B cell (primary cell): ENCODE measurements around the gene CD55. TPM values are rescaled to one million over a fixed set of nuclear protein-coding genes. Genes with fewer than 3 reads are reported as not detected.

Source experiments
- ATAC-seq: fragments of 200-7000 bp; cut with Tn5 transposase; one replicate; pipeline ENCODE4 v1.10.0; 2021; ENCODE audit warnings: low read depth, mild to moderate bottlenecking, moderate number of reproducible peaks, moderate library complexity
- CTCF ChIA-PET: fragments of 350-600 bp; sonication (Branson Sonifier 250); formaldehyde crosslinking; loops from one replicate; lab custom pipeline; 2021; ENCODE audit warnings: antibody characterized with exemption, inconsistent platforms; lab: Charles Lee
- POLR2A ChIA-PET: fragments of 350-600 bp; sonication (Branson Sonifier 250); formaldehyde crosslinking; loops from one replicate; lab custom pipeline; 2021; ENCODE audit warnings: antibody characterized with exemption; lab: Charles Lee
- DNase-seq: peaks from one replicate; pipeline ENCODE4 v3.0.0; 2013
- H2AFZ ChIP-seq: 2 replicates; pipeline ENCODE4 v1.6.1; 2012; ENCODE audit warnings: mild to moderate bottlenecking, low read depth, low read length; ENCODE audit not compliant: insufficient read depth, poor library complexity, severe bottlenecking
- H3K27ac ChIP-seq, 2 donors: 1 replicate in 1 of 2; 2 replicates in 1 of 2; pipeline ENCODE4 v1.5.1; 2012 to 2013; ENCODE audit warnings: low read length in 2 of 2, mild to moderate bottlenecking in 2 of 2, moderate library complexity in 1 of 2
- H3K27me3 ChIP-seq, 4 experiments: fragments of 200-600 bp in 1 of 4; sonication (generic) in 1 of 4; replicated peaks in 1 of 4; 1 replicate in 2 of 4; 2 replicates in 2 of 4; pipeline versions ENCODE4 v1.6.1 to v1.7.0; 2013 to 2016; ENCODE audit warnings: low read length in 3 of 4, mild to moderate bottlenecking in 2 of 4, mixed read lengths in 1 of 4, moderate library complexity in 1 of 4; ENCODE audit not compliant: insufficient read depth in 4 of 4, control insufficient read depth in 3 of 4; ENCODE audit errors: control extremely low read depth in 1 of 4
- H3K36me3 ChIP-seq, 2 experiments: replicated peaks in 1 of 2; 1 replicate in 1 of 2; 2 replicates in 1 of 2; pipeline versions ENCODE4 v1.6.1 to v1.7.1; 2013; ENCODE audit warnings: low read length in 1 of 2; ENCODE audit not compliant: insufficient read depth in 2 of 2, control insufficient read depth in 1 of 2; ENCODE audit errors: control extremely low read depth in 1 of 2, extremely low read depth in 1 of 2
- H3K4me1 ChIP-seq, 2 donors: fragments of 200-600 bp in 1 of 2; sonication (generic) in 1 of 2; 1 replicate in 1 of 2; 2 replicates in 1 of 2; pipeline versions ENCODE4 v1.5.1 to v1.6.1; 2013 to 2017; ENCODE audit warnings: low read length in 2 of 2; ENCODE audit not compliant: control insufficient read depth in 2 of 2, insufficient read depth in 2 of 2
- H3K4me2 ChIP-seq: replicated peaks from 2 replicates; pipeline ENCODE3; 2012; ENCODE audit warnings: mild to moderate bottlenecking, low read depth, low read length; ENCODE audit not compliant: poor library complexity, severe bottlenecking
- H3K4me3 ChIP-seq, 5 experiments: fragments of 200-600 bp in 1 of 5; sonication (generic) in 1 of 5; 1 replicate in 3 of 5; 2 replicates in 2 of 5; pipeline versions ENCODE4 v1.5.1 to v1.7.0; 2011 to 2016; ENCODE audit warnings: low read length in 4 of 5, mild to moderate bottlenecking in 4 of 5, low read depth in 2 of 5, control low read depth in 1 of 5, moderate library complexity in 1 of 5; ENCODE audit not compliant: insufficient read depth in 1 of 5; ENCODE audit errors: control extremely low read depth in 1 of 5, extremely low read depth in 1 of 5
- H3K79me2 ChIP-seq: fragments of 200-600 bp; sonication (generic); one replicate; pipeline ENCODE4 v1.6.0; 2016; ENCODE audit warnings: low read length; ENCODE audit not compliant: control insufficient read depth, insufficient read depth
- H3K9ac ChIP-seq: fragments of 200-600 bp; sonication (generic); 2 replicates; pipeline ENCODE4 v1.6.1; 2017; ENCODE audit warnings: mild to moderate bottlenecking, low read length, moderate library complexity
- H3K9me3 ChIP-seq, 3 donors: one replicate each; pipeline versions ENCODE4 v1.6.1 to v1.7.1; 2013; ENCODE audit warnings: low read length in 2 of 3; ENCODE audit not compliant: control insufficient read depth in 2 of 3, insufficient read depth in 1 of 3; ENCODE audit errors: control extremely low read depth in 1 of 3
- H4K20me1 ChIP-seq: 2 replicates; pipeline ENCODE4 v1.6.0; 2012; ENCODE audit warnings: mild to moderate bottlenecking, low read length; ENCODE audit not compliant: insufficient read depth, control insufficient read depth, poor library complexity, severe bottlenecking
- H3K27ac Mint-ChIP-seq: one replicate; pipeline ENCODE4 v1.8.0; 2021; ENCODE audit warnings: mixed read lengths
- H3K27me3 Mint-ChIP-seq: one replicate; pipeline ENCODE4 v1.8.0; 2021; ENCODE audit warnings: mixed read lengths
- H3K4me1 Mint-ChIP-seq: one replicate; pipeline ENCODE4 v1.8.0; 2021; ENCODE audit warnings: mixed read lengths
- H3K4me3 Mint-ChIP-seq: one replicate; pipeline ENCODE4 v1.8.0; 2021; ENCODE audit warnings: mixed read lengths
- H3K9me3 Mint-ChIP-seq: one replicate; pipeline ENCODE4 v1.8.0; 2022; ENCODE audit warnings: mixed read lengths; ENCODE audit not compliant: insufficient read depth
- CTCF ChIP-seq: fragments of 200-600 bp; IDR thresholded peaks from one replicate; pipeline ENCODE4 v1.8.0; 2022; ENCODE audit warnings: antibody characterized with exemption, mild to moderate bottlenecking
- EZH2 ChIP-seq: IDR thresholded peaks from 2 replicates; pipeline ENCODE4 v1.6.1; 2012; ENCODE audit warnings: borderline replicate concordance, low read depth, mild to moderate bottlenecking, moderate library complexity, low read length; ENCODE audit not compliant: insufficient read depth, poor library complexity, severe bottlenecking
- WGBS: methylation state at CpG from one replicate; pipeline ENCODE4 v1.1.5; 2013; ENCODE audit warnings: missing lambda C conversion rate; ENCODE audit not compliant: insufficient coverage; 5-methylcytosine and 5-hydroxymethylcytosine counted together
- intact Hi-C: fragments of 100-400 bp; cut with micrococcal nuclease; formaldehyde crosslinking; loops from one replicate; pipeline ENCODE4 v1.10.0; 2022
- polyA plus RNA-seq: library from polyadenylated mRNA; depleted of rRNA; stranded (reverse); fragments of >200 nt; gene quantifications from 2 replicates; pipeline ENCODE4 v1.2.3, GENCODE V29; 2012
- total RNA-seq, 2 donors: library from RNA; stranded (reverse); fragments of 120-200 nt in 1 of 2; gene quantifications; 1 replicate in 1 of 2; 2 replicates in 1 of 2; pipeline versions ENCODE4 v1.2.3 to v1.2.4, GENCODE V29; 2013 to 2022

Gene CD55
- total and polyA plus RNA-seq, 2 donors (not counting 1 experiment from before 2014, with no cell fraction given) = 98.3 to 239 TPM

- CTCF ChIA-PET = interaction anchor here (1.1 to 2.1 kb wide), 5 partner anchors 9 to 214 kb away, joined by 3 to 8 read pairs (median 4); partner anchors contain the start of gene CD55
- TF ChIP-seq CTCF = no peak
- TF ChIP-seq EZH2 = no peak
- ATAC-seq (peak; percentile 28), DNase-seq (peak; percentile 22)
- Mint-ChIP-seq H3K4me1 (peaks cover 26% of the 10 kb centered on the region), H3K27ac (peak overlapping the region; percentile 75), H3K27me3 (no peaks in the 10 kb centered on the region), H3K9me3 (no peaks in the 10 kb centered on the region), H3K4me3 (peak overlapping the region; percentile 58)
- 57% methylated on average over 2 of the region's 4 CpGs for WGBS
- Histone ChIP-seq H2AFZ (peak overlapping the region; percentile 52), H3K27me3 (no peaks in the 10 kb centered on the region), H3K9ac (peak overlapping the region; percentile 38), H3K4me1 (peaks cover 20 to 22% of the 10 kb centered on the region in 2 donors), H3K4me3 (peak overlapping the region in 2 of 5 experiments; percentile 27 to 31), H3K27ac (peak overlapping the region; percentile 14 to 78), H4K20me1 (no peaks in the 10 kb centered on the region), H3K9me3 (peaks cover 0 to 2% (median 2%) of the 10 kb centered on the region in 3 donors), H3K79me2 (no peaks in the 10 kb centered on the region), H3K36me3 (no peaks in the 10 kb centered on the region), H3K4me2 (peak overlapping the region; percentile 65)
- POLR2A ChIA-PET = interaction anchor here (1.2 kb wide), 2 partner anchors 18 to 23 kb away, joined by 4 to 13 read pairs; partner anchors contain the start of gene CD55
- intact Hi-C loops = loop anchor here (1.0 kb wide), 1 partner anchor 10 kb away; no protein-coding TSS in a partner anchor
Measured at GRCh38 chr1:207298636-207299398, 22.7 kb upstream of the CD55 start.

GRCh38 chr1:207300970-207301369, 20.5 kb upstream of the CD55 start:
- Histone ChIP-seq H3K4me3 (no peak overlapping the region), H3K36me3 (no peaks in the 10 kb centered on the region), H2AFZ (no peak overlapping the region), H3K4me2 (no peak overlapping the region), H3K27me3 (no peaks in the 10 kb centered on the region), H3K4me1 (peaks cover 20 to 22% of the 10 kb centered on the region in 2 donors), H3K79me2 (no peaks in the 10 kb centered on the region), H3K9ac (no peak overlapping the region), H4K20me1 (no peaks in the 10 kb centered on the region), H3K27ac (no peak overlapping the region), H3K9me3 (peaks cover 0 to 3% (median 2%) of the 10 kb centered on the region in 3 donors)
- Mint-ChIP-seq H3K27ac (no peak overlapping the region), H3K4me1 (peaks cover 26% of the 10 kb centered on the region), H3K27me3 (no peaks in the 10 kb centered on the region), H3K4me3 (no peak overlapping the region), H3K9me3 (no peaks in the 10 kb centered on the region)
- no peak for DNase-seq
- intact Hi-C loops = no loop called here
- POLR2A ChIA-PET = no interaction called here
- CTCF ChIA-PET = no interaction called here
- TF ChIP-seq CTCF (no peak), EZH2 (no peak)
- ATAC-seq = no peak
